GM18508 (cell line): ENCODE data around the gene NUP50.

Experiments used
- ATAC-seq: cut with Tn5 transposase; IDR thresholded peaks from one replicate; pipeline ENCODE4 v1.9.1; 2021; ENCODE audit warnings: moderate number of reproducible peaks; ENCODE audit not compliant: insufficient read depth, unreplicated experiment

NUP50 gene

GRCh38 chr22:45192701-45193187 lies 29.0 kb downstream of the NUP50 start:
- no peak for ATAC-seq

GRCh38 chr22:45194686-45195085 lies 31.0 kb downstream of the NUP50 start:
- no peak for ATAC-seq

- no peak for ATAC-seq
Measured at GRCh38 chr22:45195616-45196015, 31.9 kb downstream of the NUP50 start.

GRCh38 chr22:45196308-45196707 lies 32.6 kb downstream of the NUP50 start:
- ATAC-seq = no peak

GRCh38 chr22:45196926-45197605 lies 33.3 kb downstream of the NUP50 start:
- no peak for ATAC-seq

- no peak for ATAC-seq
Measured at GRCh38 chr22:45197606-45198462, 34.1 kb downstream of the NUP50 start.

- no peak for ATAC-seq
Measured at GRCh38 chr22:45198463-45198795, 34.7 kb downstream of the NUP50 start.

- ATAC-seq = no peak
Measured at GRCh38 chr22:45199723-45200122, 36.0 kb downstream of the NUP50 start.

- no peak for ATAC-seq
Measured at GRCh38 chr22:45200230-45200629, 36.5 kb downstream of the NUP50 start.

- no peak for ATAC-seq
Measured at GRCh38 chr22:45200860-45201511, 37.3 kb downstream of the NUP50 start.

GRCh38 chr22:45201678-45202332 lies 38.1 kb downstream of the NUP50 start:
- ATAC-seq = no peak

- no peak for ATAC-seq
Measured at GRCh38 chr22:45202333-45203149, 38.8 kb downstream of the NUP50 start.

- ATAC-seq = no peak
Measured at GRCh38 chr22:45203150-45203951, 39.6 kb downstream of the NUP50 start.

- ATAC-seq = no peak
Measured at GRCh38 chr22:45204241-45204640, 40.5 kb downstream of the NUP50 start.

- no peak for ATAC-seq
Measured at GRCh38 chr22:45204819-45205218, 41.1 kb downstream of the NUP50 start.

GRCh38 chr22:45205276-45205925 lies 41.7 kb downstream of the NUP50 start:
- ATAC-seq = no peak

GRCh38 chr22:45206233-45206632 lies 42.5 kb downstream of the NUP50 start:
- ATAC-seq = no peak

GRCh38 chr22:45207533-45207932 lies 43.8 kb downstream of the NUP50 start:
- ATAC-seq = no peak
